Neutrophil (primary cell): Measurements from ENCODE around the gene C22orf23.

Source experiments
- H3K27ac ChIP-seq: fragments of 200-600 bp; sonication (generic); 2 replicates; pipeline ENCODE4 v1.5.1; 2016; ENCODE audit warnings: mild to moderate bottlenecking, moderate library complexity
- H3K27me3 ChIP-seq: fragments of 200-600 bp; sonication (generic); 2 replicates; pipeline ENCODE4 v1.6.0; 2016; ENCODE audit warnings: mild to moderate bottlenecking
- H3K36me3 ChIP-seq: fragments of 200-600 bp; sonication (generic); 2 replicates; pipeline ENCODE4 v1.5.1; 2017
- H3K4me1 ChIP-seq, 2 experiments: fragments of 200-600 bp in 1 of 2; sonication (generic) in 1 of 2; 1 replicate in 1 of 2; 2 replicates in 1 of 2; pipeline versions ENCODE4 v1.5.1 to v1.6.1; 2013 to 2016; ENCODE audit warnings: low read depth in 1 of 2, low read length in 1 of 2, mild to moderate bottlenecking in 1 of 2, moderate library complexity in 1 of 2; ENCODE audit not compliant: control insufficient read depth in 1 of 2, insufficient read depth in 1 of 2
- H3K4me3 ChIP-seq, 2 experiments: fragments of 200-600 bp in 1 of 2; sonication (generic) in 1 of 2; 1 replicate in 1 of 2; 2 replicates in 1 of 2; pipeline ENCODE4 v1.5.1; 2013 to 2016; ENCODE audit warnings: low read depth in 1 of 2, low read length in 1 of 2, mild to moderate bottlenecking in 1 of 2, moderate library complexity in 1 of 2
- H3K9me3 ChIP-seq: fragments of 200-600 bp; sonication (generic); 2 replicates; pipeline ENCODE4 v1.5.1; 2016
- CTCF ChIP-seq: fragments of 200-600 bp; sonication (generic); IDR thresholded peaks from 2 replicates; pipeline ENCODE4 v1.5.1; 2016; ENCODE audit warnings: antibody characterized with exemption

The C22orf23 gene

GRCh38 chr22:37905534-37906363 is 47.7 kb downstream of the C22orf23 start, which contains the start of gene MICALL1:
MICALL1 (plus strand) TSS chr22:37906297; CDS start chr22:37906423, 126 bp downstream.
- no peaks in the 10 kb centered on the region for H3K9me3 ChIP-seq
- H3K27ac ChIP-seq: peak within 1 kb of the TSS; percentile 75
- TF ChIP-seq CTCF: peak; percentile 53
- no peaks in the 10 kb centered on the region for H3K27me3 ChIP-seq
- no peaks in the 10 kb centered on the region for H3K36me3 ChIP-seq
- peak within 1 kb of the TSS; percentile 62 to 70 for H3K4me3 ChIP-seq
- H3K4me1 ChIP-seq: peaks cover 15 to 19% of the 10 kb centered on the region in 2 experiments

- H3K27ac ChIP-seq: no peak overlapping the region
- H3K9me3 ChIP-seq: no peaks in the 10 kb centered on the region
- no peak overlapping the region for H3K4me3 ChIP-seq
- no peak for TF ChIP-seq CTCF
- H3K27me3 ChIP-seq: no peaks in the 10 kb centered on the region
- H3K36me3 ChIP-seq: no peaks in the 10 kb centered on the region
- H3K4me1 ChIP-seq: peaks cover 15 to 19% of the 10 kb centered on the region in 2 experiments
Measured at GRCh38 chr22:37904572-37905533, 48.5 kb downstream of the C22orf23 start.

- no peaks in the 10 kb centered on the region for H3K36me3 ChIP-seq
- H3K9me3 ChIP-seq: no peaks in the 10 kb centered on the region
- H3K27ac ChIP-seq: no peak overlapping the region
- TF ChIP-seq CTCF: no peak
- no peak overlapping the region for H3K4me3 ChIP-seq
- H3K27me3 ChIP-seq: no peaks in the 10 kb centered on the region
- peaks cover 13% of the 10 kb centered on the region in 2 experiments for H3K4me1 ChIP-seq
Measured at GRCh38 chr22:37898441-37899181, 54.8 kb downstream of the C22orf23 start.

GRCh38 chr22:37897807-37898206 is 55.6 kb downstream of the C22orf23 start:
- H3K4me3 ChIP-seq: no peak overlapping the region
- no peaks in the 10 kb centered on the region for H3K9me3 ChIP-seq
- H3K27ac ChIP-seq: no peak overlapping the region
- H3K27me3 ChIP-seq: no peaks in the 10 kb centered on the region
- TF ChIP-seq CTCF: no peak
- peaks cover 4% of the 10 kb centered on the region for H3K36me3 ChIP-seq
- peaks cover 13% of the 10 kb centered on the region in 2 experiments for H3K4me1 ChIP-seq

- no peak for TF ChIP-seq CTCF
- Histone ChIP-seq H3K4me3 (no peak overlapping the region), H3K4me1 (peaks cover 13% of the 10 kb centered on the region in 2 experiments), H3K36me3 (peaks cover 13% of the 10 kb centered on the region), H3K9me3 (no peaks in the 10 kb centered on the region), H3K27me3 (no peaks in the 10 kb centered on the region), H3K27ac (peak overlapping the region; percentile 75)
Measured at GRCh38 chr22:37896939-37897338, 56.5 kb downstream of the C22orf23 start.
